Keratinocyte (primary cell): ENCODE results near the gene MS4A7. TPM values are rescaled to one million over a fixed set of nuclear protein-coding genes. Genes with fewer than 3 reads are reported as not detected.

Experiments
- DNase-seq: peaks from one replicate; pipeline ENCODE4 v3.0.0-alpha.2; 2011; ENCODE audit warnings: low read depth, missing footprints, low spot score
- FAIRE-seq: peaks from 2 replicates; lab custom pipeline; 2011; peaks lifted over from hg19 to GRCh38; lab: Jason Lieb, UNC
- H2AFZ ChIP-seq: 2 replicates; pipeline ENCODE4 v1.6.0; 2012; ENCODE audit warnings: low read length, control low read depth, inconsistent platforms; ENCODE audit not compliant: control insufficient read depth
- H3K27ac ChIP-seq: 2 replicates; pipeline ENCODE4 v1.5.1; 2011; ENCODE audit warnings: low read length; ENCODE audit not compliant: control insufficient read depth, insufficient read depth
- H3K27me3 ChIP-seq: 3 replicates; pipeline ENCODE4 v1.6.0; 2011; ENCODE audit warnings: low read length; ENCODE audit not compliant: control insufficient read depth, insufficient read depth; ENCODE audit errors: extremely low read depth
- H3K36me3 ChIP-seq, 2 experiments: 2 replicates in 1 of 2; 3 replicates in 1 of 2; pipeline ENCODE4 v1.5.1; 2011; ENCODE audit warnings: low read length in 2 of 2, mild to moderate bottlenecking in 1 of 2; ENCODE audit not compliant: control insufficient read depth in 2 of 2, insufficient read depth in 2 of 2; ENCODE audit errors: extremely low read depth in 1 of 2
- H3K4me1 ChIP-seq: 3 replicates; pipeline ENCODE4 v1.5.1; 2011; ENCODE audit warnings: low read length; ENCODE audit not compliant: control insufficient read depth, insufficient read depth; ENCODE audit errors: extremely low read depth
- H3K4me2 ChIP-seq: 3 replicates; pipeline ENCODE4 v1.6.0; 2011; ENCODE audit warnings: low read depth, low read length; ENCODE audit not compliant: control insufficient read depth, insufficient read depth; ENCODE audit errors: extremely low read depth
- H3K4me3 ChIP-seq, 3 experiments: fragments of 200-600 bp in 1 of 3; sonication (generic) in 1 of 3; 2 replicates in 2 of 3; 3 replicates in 1 of 3; pipeline ENCODE4 v1.5.1; 2011 to 2016; ENCODE audit warnings: low read length in 3 of 3, mild to moderate bottlenecking in 3 of 3, control low read depth in 2 of 3, inconsistent platforms in 1 of 3, low read depth in 1 of 3, mixed read lengths in 1 of 3, mixed run types in 1 of 3, moderate library complexity in 1 of 3; ENCODE audit not compliant: control insufficient read depth in 2 of 3, insufficient read depth in 2 of 3; ENCODE audit errors: extremely low read depth in 1 of 3
- H3K79me2 ChIP-seq: 2 replicates; pipeline ENCODE4 v1.6.0; 2012; ENCODE audit warnings: low read length; ENCODE audit not compliant: control insufficient read depth, insufficient read depth
- H3K9ac ChIP-seq: 3 replicates; pipeline ENCODE4 v1.6.0; 2011; ENCODE audit warnings: low read length; ENCODE audit not compliant: control insufficient read depth, insufficient read depth; ENCODE audit errors: extremely low read depth
- H3K9me1 ChIP-seq: 3 replicates; pipeline ENCODE4 v1.6.0; 2011; ENCODE audit warnings: low read length; ENCODE audit not compliant: control insufficient read depth, insufficient read depth; ENCODE audit errors: extremely low read depth
- H3K9me3 ChIP-seq: 2 replicates; pipeline ENCODE4 v1.5.1; 2012; ENCODE audit warnings: low read depth, low read length; ENCODE audit not compliant: control insufficient read depth
- H4K20me1 ChIP-seq: 3 replicates; pipeline ENCODE4 v1.6.0; 2011; ENCODE audit warnings: low read length; ENCODE audit not compliant: control insufficient read depth, insufficient read depth; ENCODE audit errors: extremely low read depth
- EZH2 ChIP-seq: IDR thresholded peaks from one replicate; pipeline ENCODE4 v1.6.1; 2012; ENCODE audit warnings: inconsistent platforms, mild to moderate bottlenecking, low read length, moderate library complexity
- dilution Hi-C: fragments of 300-500 bp; cut with MboI; formaldehyde crosslinking; loops from one replicate; pipeline ENCODE4 v1.7.0; 2020; ENCODE audit warnings: low sequenced_read_pairs; ENCODE audit not compliant: extremely low pct_ligation_motif_present
- polyA plus RNA-seq, 5 experiments: library from polyadenylated mRNA; depleted of rRNA in 3 of 5; stranded (reverse) in 3 of 5; stranded (forward) in 1 of 5; unstranded in 1 of 5; fragments of >200 nt; gene quantifications; 1 replicate in 1 of 5; 2 replicates in 3 of 5; 3 replicates in 1 of 5; pipeline versions ENCODE4 v1.2.1 to v1.2.3, GENCODE V29; 2011 to 2012; ENCODE audit warnings: missing spikeins in 2 of 5, low read depth in 1 of 5, low replicate concordance in 1 of 5
- TF ChIP-seq, protein P1 (sequence below), 3 experiments: IDR thresholded peaks in 1 of 3; conservative IDR thresholded peaks in 1 of 3; optimal IDR thresholded peaks in 1 of 3; 2 replicates in 2 of 3; 3 replicates in 1 of 3; pipeline versions ENCODE3 to v1.5.1; 2011; ENCODE audit warnings: low read length in 3 of 3, mild to moderate bottlenecking in 3 of 3, moderate library complexity in 2 of 3, control low read depth in 1 of 3, inconsistent platforms in 1 of 3; ENCODE audit not compliant: insufficient read depth in 2 of 3; ENCODE audit errors: extremely low read depth in 1 of 3

The MS4A7 gene
- polyA plus RNA-seq, 1 donor (not counting 4 experiments of a cell fraction or from before 2014, with no cell fraction given) = not detected

DNA sequence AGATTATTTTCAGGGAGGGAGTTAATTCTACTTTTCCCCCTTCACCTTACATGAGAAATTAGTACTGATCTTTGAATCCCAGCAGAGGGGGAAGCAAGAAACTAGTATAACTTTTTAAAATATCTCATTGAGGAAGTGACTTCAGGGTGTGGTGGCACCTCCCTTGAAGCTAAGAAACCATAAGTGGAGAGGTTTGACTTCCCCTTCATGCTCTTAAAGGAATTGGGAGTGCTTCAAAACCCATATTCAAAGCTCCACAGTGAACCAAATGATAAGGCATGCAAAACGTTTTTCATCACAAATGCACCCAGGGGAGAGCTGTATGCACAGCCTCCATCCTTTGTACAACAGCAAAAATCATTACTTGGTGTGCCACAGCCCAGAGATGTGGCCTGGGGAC is 18.5 kb downstream of the MS4A7 start:
- no peaks in the 10 kb centered on the region for H3K36me3 ChIP-seq
- no peaks in the 10 kb centered on the region for H3K4me1 ChIP-seq
- no peaks in the 10 kb centered on the region for H3K27me3 ChIP-seq
- H3K9ac ChIP-seq = no peak overlapping the region
- H4K20me1 ChIP-seq = no peaks in the 10 kb centered on the region
- TF ChIP-seq, protein P1, sequence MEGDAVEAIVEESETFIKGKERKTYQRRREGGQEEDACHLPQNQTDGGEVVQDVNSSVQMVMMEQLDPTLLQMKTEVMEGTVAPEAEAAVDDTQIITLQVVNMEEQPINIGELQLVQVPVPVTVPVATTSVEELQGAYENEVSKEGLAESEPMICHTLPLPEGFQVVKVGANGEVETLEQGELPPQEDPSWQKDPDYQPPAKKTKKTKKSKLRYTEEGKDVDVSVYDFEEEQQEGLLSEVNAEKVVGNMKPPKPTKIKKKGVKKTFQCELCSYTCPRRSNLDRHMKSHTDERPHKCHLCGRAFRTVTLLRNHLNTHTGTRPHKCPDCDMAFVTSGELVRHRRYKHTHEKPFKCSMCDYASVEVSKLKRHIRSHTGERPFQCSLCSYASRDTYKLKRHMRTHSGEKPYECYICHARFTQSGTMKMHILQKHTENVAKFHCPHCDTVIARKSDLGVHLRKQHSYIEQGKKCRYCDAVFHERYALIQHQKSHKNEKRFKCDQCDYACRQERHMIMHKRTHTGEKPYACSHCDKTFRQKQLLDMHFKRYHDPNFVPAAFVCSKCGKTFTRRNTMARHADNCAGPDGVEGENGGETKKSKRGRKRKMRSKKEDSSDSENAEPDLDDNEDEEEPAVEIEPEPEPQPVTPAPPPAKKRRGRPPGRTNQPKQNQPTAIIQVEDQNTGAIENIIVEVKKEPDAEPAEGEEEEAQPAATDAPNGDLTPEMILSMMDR (optimal IDR thresholded peaks at IDR 0.05 in 1 of 3, IDR thresholded peaks at IDR 0.05 in 1 of 3, conservative IDR thresholded peaks at IDR 0.05 in 1 of 3; ENCODE audit: extremely low read depth in 1 of 3, insufficient read depth in 2 of 3, low read length in 3 of 3) = no peak
- TF ChIP-seq EZH2 = no peak
- H3K4me3 ChIP-seq = no peak overlapping the region
- no peak for FAIRE-seq
- H3K4me2 ChIP-seq = no peak overlapping the region
- H2AFZ ChIP-seq = no peak overlapping the region
- no peaks in the 10 kb centered on the region for H3K79me2 ChIP-seq
- H3K9me3 ChIP-seq = no peaks in the 10 kb centered on the region
- H3K9me1 ChIP-seq = no peaks in the 10 kb centered on the region
- no peak overlapping the region for H3K27ac ChIP-seq
- dilution Hi-C loops = no loop called here
- DNase-seq = no peak

- H3K9ac ChIP-seq = no peak overlapping the region
- dilution Hi-C loops = no loop called here
- no peak for TF ChIP-seq EZH2
- TF ChIP-seq, protein P1 (optimal IDR thresholded peaks at IDR 0.05 in 1 of 3, IDR thresholded peaks at IDR 0.05 in 1 of 3, conservative IDR thresholded peaks at IDR 0.05 in 1 of 3; ENCODE audit: extremely low read depth in 1 of 3, insufficient read depth in 2 of 3, low read length in 3 of 3) = no peak
- no peaks in the 10 kb centered on the region for H3K9me3 ChIP-seq
- H3K4me2 ChIP-seq = no peak overlapping the region
- H3K79me2 ChIP-seq = no peaks in the 10 kb centered on the region
- H3K4me3 ChIP-seq = no peak overlapping the region
- no peak overlapping the region for H2AFZ ChIP-seq
- H3K27me3 ChIP-seq = no peaks in the 10 kb centered on the region
- DNase-seq = no peak
- H3K9me1 ChIP-seq = no peaks in the 10 kb centered on the region
- no peak overlapping the region for H3K27ac ChIP-seq
- H4K20me1 ChIP-seq = no peaks in the 10 kb centered on the region
- no peak for FAIRE-seq
- H3K36me3 ChIP-seq = no peaks in the 10 kb centered on the region
- H3K4me1 ChIP-seq = no peaks in the 10 kb centered on the region
Measured at GRCh38 chr11:60420015-60420414, 41.7 kb downstream of the MS4A7 start.
